ENCODE data around the gene GPR108. TPM values are rescaled to one million over a fixed set of nuclear protein-coding genes. Genes with fewer than 3 reads are reported as not detected.
A peak's percentile ranks its signal among the peaks of the same experiment; 100 is the strongest.

GPR108 gene
- total and polyA plus RNA-seq, 2 of the 13 experiments (the other 11 are each of a cell fraction or from before 2014, with no cell fraction given): 36.4 to 63.0 TPM

DNA sequence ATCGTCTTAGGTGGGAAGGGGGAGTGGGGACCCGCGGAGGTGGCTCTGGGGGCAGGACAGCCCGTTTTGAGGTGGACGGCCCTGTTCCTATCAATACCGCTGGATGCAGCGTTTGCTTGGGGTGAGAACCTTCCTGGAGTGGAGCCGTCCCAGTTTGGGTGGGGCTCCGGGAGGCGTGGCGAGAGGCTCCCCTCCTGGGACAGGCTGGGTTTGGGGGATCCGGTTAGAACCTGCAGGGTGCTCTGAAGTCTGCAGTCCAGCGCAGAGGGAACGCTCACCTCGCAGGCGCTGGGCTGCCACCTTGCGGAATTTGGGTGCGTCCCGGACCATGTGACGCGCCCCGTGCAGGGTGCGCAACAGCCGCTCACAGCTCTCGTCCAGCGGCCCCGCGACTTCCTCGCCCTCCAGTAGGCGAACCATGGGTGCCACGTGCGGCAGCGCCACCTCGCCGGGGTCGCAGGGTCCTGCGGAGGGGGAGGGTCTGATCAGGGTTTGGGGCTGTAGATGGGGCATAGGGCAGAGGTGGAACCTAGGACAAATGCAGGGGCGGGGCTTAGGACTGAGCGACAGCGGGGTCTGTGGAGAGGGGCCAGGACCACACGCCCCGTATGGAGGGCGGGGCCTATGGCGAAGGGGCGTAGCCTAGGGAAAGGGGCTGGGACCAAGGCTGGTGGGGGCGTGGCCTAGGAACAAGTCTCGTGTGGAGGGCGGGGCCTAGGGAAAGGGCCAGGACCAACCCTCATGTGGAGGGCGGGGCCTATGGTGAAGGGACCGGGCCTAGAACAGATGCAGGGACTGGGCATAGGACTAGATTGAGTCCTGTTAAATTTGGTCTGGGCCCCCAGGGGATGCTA lies 16.0 kb upstream of the GPR108 start (continued):
- TF ChIP-seq, protein P1, sequence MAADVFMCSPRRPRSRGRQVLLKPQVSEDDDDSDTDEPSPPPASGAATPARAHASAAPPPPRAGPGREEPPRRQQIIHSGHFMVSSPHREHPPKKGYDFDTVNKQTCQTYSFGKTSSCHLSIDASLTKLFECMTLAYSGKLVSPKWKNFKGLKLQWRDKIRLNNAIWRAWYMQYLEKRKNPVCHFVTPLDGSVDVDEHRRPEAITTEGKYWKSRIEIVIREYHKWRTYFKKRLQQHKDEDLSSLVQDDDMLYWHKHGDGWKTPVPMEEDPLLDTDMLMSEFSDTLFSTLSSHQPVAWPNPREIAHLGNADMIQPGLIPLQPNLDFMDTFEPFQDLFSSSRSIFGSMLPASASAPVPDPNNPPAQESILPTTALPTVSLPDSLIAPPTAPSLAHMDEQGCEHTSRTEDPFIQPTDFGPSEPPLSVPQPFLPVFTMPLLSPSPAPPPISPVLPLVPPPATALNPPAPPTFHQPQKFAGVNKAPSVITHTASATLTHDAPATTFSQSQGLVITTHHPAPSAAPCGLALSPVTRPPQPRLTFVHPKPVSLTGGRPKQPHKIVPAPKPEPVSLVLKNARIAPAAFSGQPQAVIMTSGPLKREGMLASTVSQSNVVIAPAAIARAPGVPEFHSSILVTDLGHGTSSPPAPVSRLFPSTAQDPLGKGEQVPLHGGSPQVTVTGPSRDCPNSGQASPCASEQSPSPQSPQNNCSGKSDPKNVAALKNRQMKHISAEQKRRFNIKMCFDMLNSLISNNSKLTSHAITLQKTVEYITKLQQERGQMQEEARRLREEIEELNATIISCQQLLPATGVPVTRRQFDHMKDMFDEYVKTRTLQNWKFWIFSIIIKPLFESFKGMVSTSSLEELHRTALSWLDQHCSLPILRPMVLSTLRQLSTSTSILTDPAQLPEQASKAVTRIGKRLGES (CRISPR knock-in tag; IDR thresholded peaks at IDR 0.05; ENCODE audit: borderline replicate concordance): 0 out of 2 replicates have a peak, but pooled peaks have one; percentile 48
- TF ChIP-seq SATB2 (CRISPR knock-in tag; IDR thresholded peaks at IDR 0.05) (0 out of 2 replicates have a peak, but pooled peaks have one; percentile 68), SALL2 (CRISPR knock-in tag; IDR thresholded peaks at IDR 0.05) (peak; percentile 72; the same call in 1 of the 2 replicates), ZNF224 (CRISPR knock-in tag; IDR thresholded peaks at IDR 0.05) (no peak), ZNF510 (CRISPR knock-in tag; IDR thresholded peaks at IDR 0.05; ENCODE audit: low read depth) (0 out of 2 replicates have a peak, but pooled peaks have one; percentile 71), ZSCAN9 (CRISPR knock-in tag; IDR thresholded peaks at IDR 0.05; ENCODE audit: borderline replicate concordance) (peak; percentile 86; the same call in 1 of the 2 replicates), ZNF607 (CRISPR knock-in tag; IDR thresholded peaks at IDR 0.05; ENCODE audit: borderline replicate concordance) (no peak), ZNF562 (CRISPR knock-in tag; IDR thresholded peaks at IDR 0.05; ENCODE audit: borderline replicate concordance) (no peak), NCOR1 (IDR thresholded peaks at IDR 0.05; ENCODE audit: borderline replicate concordance, low read length) (no peak), SOX6 (IDR thresholded peaks at IDR 0.05) (no peak), SOX6 (CRISPR knock-in tag; IDR thresholded peaks at IDR 0.05) (peak; percentile 51)
- TF ChIP-seq, protein P2, sequence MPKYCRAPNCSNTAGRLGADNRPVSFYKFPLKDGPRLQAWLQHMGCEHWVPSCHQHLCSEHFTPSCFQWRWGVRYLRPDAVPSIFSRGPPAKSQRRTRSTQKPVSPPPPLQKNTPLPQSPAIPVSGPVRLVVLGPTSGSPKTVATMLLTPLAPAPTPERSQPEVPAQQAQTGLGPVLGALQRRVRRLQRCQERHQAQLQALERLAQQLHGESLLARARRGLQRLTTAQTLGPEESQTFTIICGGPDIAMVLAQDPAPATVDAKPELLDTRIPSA (CRISPR knock-in tag; IDR thresholded peaks at IDR 0.05; ENCODE audit: borderline replicate concordance): no peak
- TF ChIP-seq, protein P3, sequence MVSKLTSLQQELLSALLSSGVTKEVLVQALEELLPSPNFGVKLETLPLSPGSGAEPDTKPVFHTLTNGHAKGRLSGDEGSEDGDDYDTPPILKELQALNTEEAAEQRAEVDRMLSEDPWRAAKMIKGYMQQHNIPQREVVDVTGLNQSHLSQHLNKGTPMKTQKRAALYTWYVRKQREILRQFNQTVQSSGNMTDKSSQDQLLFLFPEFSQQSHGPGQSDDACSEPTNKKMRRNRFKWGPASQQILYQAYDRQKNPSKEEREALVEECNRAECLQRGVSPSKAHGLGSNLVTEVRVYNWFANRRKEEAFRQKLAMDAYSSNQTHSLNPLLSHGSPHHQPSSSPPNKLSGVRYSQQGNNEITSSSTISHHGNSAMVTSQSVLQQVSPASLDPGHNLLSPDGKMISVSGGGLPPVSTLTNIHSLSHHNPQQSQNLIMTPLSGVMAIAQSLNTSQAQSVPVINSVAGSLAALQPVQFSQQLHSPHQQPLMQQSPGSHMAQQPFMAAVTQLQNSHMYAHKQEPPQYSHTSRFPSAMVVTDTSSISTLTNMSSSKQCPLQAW (CRISPR knock-in tag; IDR thresholded peaks at IDR 0.05): peak; percentile 90
- TF ChIP-seq, protein P4, sequence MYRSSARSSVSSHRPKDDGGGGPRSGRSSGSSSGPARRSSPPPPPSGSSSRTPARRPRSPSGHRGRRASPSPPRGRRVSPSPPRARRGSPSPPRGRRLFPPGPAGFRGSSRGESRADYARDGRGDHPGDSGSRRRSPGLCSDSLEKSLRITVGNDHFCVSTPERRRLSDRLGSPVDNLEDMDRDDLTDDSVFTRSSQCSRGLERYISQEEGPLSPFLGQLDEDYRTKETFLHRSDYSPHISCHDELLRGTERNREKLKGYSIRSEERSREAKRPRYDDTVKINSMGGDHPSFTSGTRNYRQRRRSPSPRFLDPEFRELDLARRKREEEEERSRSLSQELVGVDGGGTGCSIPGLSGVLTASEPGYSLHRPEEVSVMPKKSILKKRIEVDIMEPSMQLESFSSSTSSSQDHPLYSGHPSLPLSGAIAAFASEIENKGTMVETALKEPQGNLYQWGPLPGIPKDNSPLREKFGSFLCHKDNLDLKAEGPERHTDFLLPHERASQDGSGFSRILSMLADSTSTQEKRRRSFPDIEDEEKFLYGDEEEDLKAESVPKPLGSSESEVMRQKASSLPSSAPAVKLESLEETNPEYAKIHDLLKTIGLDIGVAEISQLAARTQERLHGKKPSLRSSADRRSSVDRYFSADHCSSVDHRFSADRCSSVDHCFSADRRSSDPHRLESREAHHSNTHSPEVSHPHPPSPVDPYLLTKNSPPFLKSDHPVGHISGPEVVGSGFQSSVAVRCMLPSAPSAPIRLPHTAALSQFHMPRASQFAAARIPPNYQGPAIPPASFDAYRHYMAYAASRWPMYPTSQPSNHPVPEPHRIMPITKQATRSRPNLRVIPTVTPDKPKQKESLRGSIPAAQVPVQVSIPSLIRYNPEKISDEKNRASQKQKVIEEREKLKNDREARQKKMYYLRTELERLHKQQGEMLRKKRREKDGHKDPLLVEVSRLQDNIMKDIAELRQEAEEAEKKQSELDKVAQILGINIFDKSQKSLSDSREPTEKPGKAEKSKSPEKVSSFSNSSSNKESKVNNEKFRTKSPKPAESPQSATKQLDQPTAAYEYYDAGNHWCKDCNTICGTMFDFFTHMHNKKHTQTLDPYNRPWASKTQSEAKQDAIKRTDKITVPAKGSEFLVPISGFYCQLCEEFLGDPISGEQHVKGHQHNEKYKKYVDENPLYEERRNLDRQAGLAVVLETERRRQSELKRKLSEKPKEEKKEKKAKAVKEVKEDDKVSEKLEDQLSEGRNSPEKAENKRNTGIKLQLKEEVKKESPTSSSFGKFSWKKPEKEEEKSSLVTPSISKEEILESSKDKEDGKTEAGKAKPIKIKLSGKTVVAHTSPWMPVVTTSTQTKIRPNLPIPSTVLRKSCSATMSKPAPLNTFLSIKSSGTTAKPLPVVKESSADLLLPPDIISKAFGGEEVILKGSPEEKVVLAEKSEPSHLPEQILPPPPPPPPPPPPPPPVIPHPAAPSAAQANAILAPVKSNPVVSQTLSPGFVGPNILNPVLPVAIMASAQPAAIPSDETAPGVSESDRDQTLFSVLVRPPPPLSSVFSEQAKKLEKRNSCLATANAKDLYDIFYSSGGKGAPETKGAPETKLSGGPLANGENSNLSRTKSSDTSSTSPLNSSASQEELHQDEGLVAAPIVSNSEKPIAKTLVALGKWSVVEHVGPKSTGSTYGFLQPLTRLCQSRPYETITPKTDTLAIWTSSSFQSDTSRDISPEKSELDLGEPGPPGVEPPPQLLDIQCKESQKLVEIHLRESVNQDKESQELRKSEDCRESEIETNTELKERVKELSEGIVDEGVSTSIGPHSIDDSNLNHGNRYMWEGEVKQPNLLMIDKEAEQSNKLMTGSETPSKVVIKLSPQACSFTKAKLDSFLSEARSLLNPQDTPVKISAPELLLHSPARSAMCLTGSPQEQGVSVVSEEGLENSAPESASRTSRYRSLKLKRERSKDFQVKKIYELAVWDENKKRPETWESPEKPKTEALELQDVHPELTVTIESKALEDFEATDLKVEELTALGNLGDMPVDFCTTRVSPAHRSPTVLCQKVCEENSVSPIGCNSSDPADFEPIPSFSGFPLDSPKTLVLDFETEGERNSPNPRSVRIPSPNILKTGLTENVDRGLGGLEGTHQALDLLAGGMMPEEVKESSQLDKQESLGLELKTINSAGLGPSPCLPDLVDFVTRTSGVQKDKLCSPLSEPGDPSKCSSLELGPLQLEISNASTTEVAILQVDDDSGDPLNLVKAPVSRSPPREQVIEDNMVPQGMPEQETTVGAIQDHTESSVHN (CRISPR knock-in tag; IDR thresholded peaks at IDR 0.05): no peak
